ENCODE results near the gene VPS13D. TPM values are rescaled to one million over a fixed set of nuclear protein-coding genes. Genes with fewer than 3 reads are reported as not detected.
A peak's percentile ranks its signal among the peaks of the same experiment; 100 is the strongest.

VPS13D gene
- total RNA-seq, 4 donors from 2014 or later = 137 to 238 (median 191) TPM

- H3K27ac ChIP-seq = peak overlapping the region; percentile 86 to 89 (median 87)
- no peak for DNase-seq
- WGBS, 2 donors = 90 to 91% methylated on average over 6 of the region's 6 CpGs
- intact Hi-C loops (cut with DNase I) = no loop called here
- H3K4me1 ChIP-seq = peaks cover 65 to 84% of the 10 kb centered on the region in 2 donors
- TF ChIP-seq POLR2A (IDR thresholded peaks at IDR 0.05) = no peak
- TF ChIP-seq, protein P1, sequence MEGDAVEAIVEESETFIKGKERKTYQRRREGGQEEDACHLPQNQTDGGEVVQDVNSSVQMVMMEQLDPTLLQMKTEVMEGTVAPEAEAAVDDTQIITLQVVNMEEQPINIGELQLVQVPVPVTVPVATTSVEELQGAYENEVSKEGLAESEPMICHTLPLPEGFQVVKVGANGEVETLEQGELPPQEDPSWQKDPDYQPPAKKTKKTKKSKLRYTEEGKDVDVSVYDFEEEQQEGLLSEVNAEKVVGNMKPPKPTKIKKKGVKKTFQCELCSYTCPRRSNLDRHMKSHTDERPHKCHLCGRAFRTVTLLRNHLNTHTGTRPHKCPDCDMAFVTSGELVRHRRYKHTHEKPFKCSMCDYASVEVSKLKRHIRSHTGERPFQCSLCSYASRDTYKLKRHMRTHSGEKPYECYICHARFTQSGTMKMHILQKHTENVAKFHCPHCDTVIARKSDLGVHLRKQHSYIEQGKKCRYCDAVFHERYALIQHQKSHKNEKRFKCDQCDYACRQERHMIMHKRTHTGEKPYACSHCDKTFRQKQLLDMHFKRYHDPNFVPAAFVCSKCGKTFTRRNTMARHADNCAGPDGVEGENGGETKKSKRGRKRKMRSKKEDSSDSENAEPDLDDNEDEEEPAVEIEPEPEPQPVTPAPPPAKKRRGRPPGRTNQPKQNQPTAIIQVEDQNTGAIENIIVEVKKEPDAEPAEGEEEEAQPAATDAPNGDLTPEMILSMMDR (IDR thresholded peaks at IDR 0.05) = no peak
- H3K9me3 ChIP-seq = no peaks in the 10 kb centered on the region
- no peak overlapping the region for H3K4me3 ChIP-seq (replicated peaks in 1 of 3)
- no peaks in the 10 kb centered on the region for H3K27me3 ChIP-seq
- H3K36me3 ChIP-seq = peaks cover 14% of the 10 kb centered on the region in 2 donors
These were observed 111.8 kb downstream of the VPS13D start for GRCh38 chr1:12341667-12342066.

- DNase-seq = peak; percentile 77 to 78
- Histone ChIP-seq H3K9me3 (no peaks in the 10 kb centered on the region), H3K36me3 (peaks cover 21 to 23% of the 10 kb centered on the region in 2 donors), H3K4me3 (replicated peaks in 1 of 3) (no peak overlapping the region), H3K4me1 (peaks cover 60 to 75% of the 10 kb centered on the region in 2 donors), H3K27me3 (no peaks in the 10 kb centered on the region), H3K27ac (peak overlapping the region; percentile 86 to 89 (median 87))
- intact Hi-C loops (cut with DNase I) = no loop called here
- WGBS, 2 donors = 23 to 33% methylated on average over 8 of the region's 8 CpGs
- peak in 1 of 2 donors; percentile 39 for TF ChIP-seq POLR2A (IDR thresholded peaks at IDR 0.05)
- TF ChIP-seq, protein P1 (IDR thresholded peaks at IDR 0.05) = no peak
These were observed 112.7 kb downstream of the VPS13D start for GRCh38 chr1:12342401-12343003.

DNA sequence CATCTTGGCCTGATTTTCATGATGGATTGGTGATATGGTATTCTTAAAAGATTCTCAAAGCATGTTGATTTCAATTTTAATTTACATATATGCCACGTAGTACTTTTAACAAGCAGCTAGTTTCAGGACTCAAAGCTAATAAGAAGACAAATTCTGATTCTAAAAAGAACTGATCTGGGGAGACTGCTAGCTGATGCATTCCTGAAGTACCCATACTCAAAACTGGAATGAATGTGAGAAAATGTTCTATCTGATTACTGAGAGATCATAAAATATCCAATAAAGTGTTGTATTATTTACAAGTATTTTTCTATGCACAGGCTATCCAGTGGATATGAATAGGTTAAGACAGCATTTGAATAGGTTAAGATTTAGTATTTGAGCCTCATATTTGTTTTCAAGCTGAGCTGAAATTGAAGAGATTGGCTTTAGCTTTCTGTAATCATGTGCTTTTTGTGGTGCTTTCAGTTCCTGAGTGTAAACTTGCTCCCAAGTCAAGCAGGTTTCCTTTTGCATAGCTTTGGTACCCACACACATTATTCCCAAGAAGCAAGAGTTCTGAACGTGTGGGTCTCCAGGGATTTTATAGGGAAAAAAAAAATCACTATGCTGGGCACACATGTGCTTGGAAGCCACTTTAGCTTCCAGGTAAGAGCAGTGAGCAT, 114.1 kb downstream of the VPS13D start:
- H3K4me3 ChIP-seq (replicated peaks in 1 of 3) = no peak overlapping the region
- H3K27ac ChIP-seq = peak overlapping the region; percentile 86 to 89 (median 87)
- intact Hi-C loops (cut with DNase I) = no loop called here
- WGBS, 2 donors = 60 to 71% methylated on average over 2 of the region's 2 CpGs
- peaks cover 53 to 63% of the 10 kb centered on the region in 2 donors for H3K4me1 ChIP-seq
- TF ChIP-seq, protein P1 (IDR thresholded peaks at IDR 0.05) = no peak
- TF ChIP-seq POLR2A (IDR thresholded peaks at IDR 0.05) = no peak
- no peaks in the 10 kb centered on the region for H3K9me3 ChIP-seq
- peaks cover 25 to 31% of the 10 kb centered on the region in 2 donors for H3K36me3 ChIP-seq
- no peaks in the 10 kb centered on the region for H3K27me3 ChIP-seq
- no peak for DNase-seq

- peaks cover 32 to 40% of the 10 kb centered on the region in 2 donors for H3K36me3 ChIP-seq
- TF ChIP-seq, protein P1 (IDR thresholded peaks at IDR 0.05) = no peak
- H3K9me3 ChIP-seq = no peaks in the 10 kb centered on the region
- 63 to 79% methylated on average over 9 of the region's 9 CpGs for WGBS, 2 donors
- H3K4me3 ChIP-seq (replicated peaks in 1 of 3) = no peak overlapping the region
- H3K27ac ChIP-seq = peak overlapping the region in 2 of 3 donors; percentile 86 to 89
- H3K4me1 ChIP-seq = peaks cover 45 to 55% of the 10 kb centered on the region in 2 donors
- no peaks in the 10 kb centered on the region for H3K27me3 ChIP-seq
- DNase-seq = no peak
- intact Hi-C loops (cut with DNase I) = no loop called here
These were observed 114.9 kb downstream of the VPS13D start for GRCh38 chr1:12344596-12345349.

Measured in thyroid gland (tissue), 4 donors.